OCI-LY7 (cell line): ENCODE measurements around the gene RCL1. TPM values are rescaled to one million over a fixed set of nuclear protein-coding genes. Genes with fewer than 3 reads are reported as not detected.

Experiments
- BruUV-seq: library from RNA; stranded (reverse); fragments of 400-500 nt; replicated peaks from 2 replicates; lab custom pipeline; 2021; lab: Mats Ljungman, UMichigan
- CTCF ChIA-PET: fragments of 300-600 bp; sonication (Branson Sonifier 250); formaldehyde crosslinking; loops from one replicate; lab custom pipeline; 2022; ENCODE audit warnings: antibody characterized with exemption; ENCODE audit not compliant: unreplicated experiment; lab: Charles Lee
- POLR2A ChIA-PET: fragments of 300-600 bp; sonication (Branson Sonifier 250); formaldehyde crosslinking; loops from one replicate; lab custom pipeline; 2022; ENCODE audit warnings: antibody characterized with exemption; lab: Charles Lee
- DNase-seq: peaks from one replicate; pipeline ENCODE4 v3.0.0-alpha.2; 2015; ENCODE audit warnings: low spot score
- H2AFZ ChIP-seq: fragments of 200-600 bp; sonication (generic), shearing (Covaris generic); 2 replicates; pipeline ENCODE4 v1.6.1; 2014; ENCODE audit warnings: mild to moderate bottlenecking, antibody characterized with exemption, low read length, moderate library complexity
- H3K27ac ChIP-seq: fragments of 200-600 bp; sonication (generic); 2 replicates; pipeline ENCODE4 v1.5.1; 2014; ENCODE audit warnings: mixed run types, low read depth, mild to moderate bottlenecking, moderate library complexity, low read length, inconsistent platforms; ENCODE audit not compliant: poor library complexity, severe bottlenecking
- H3K36me3 ChIP-seq: fragments of 200-600 bp; sonication (generic); 2 replicates; pipeline ENCODE4 v1.6.1; 2014; ENCODE audit warnings: mild to moderate bottlenecking, antibody characterized with exemption, low read length, moderate library complexity, mixed read lengths; ENCODE audit not compliant: insufficient read depth
- H3K4me1 ChIP-seq: fragments of 200-600 bp; sonication (generic); 2 replicates; pipeline ENCODE4 v1.5.1; 2014; ENCODE audit warnings: mild to moderate bottlenecking, low read length; ENCODE audit not compliant: insufficient read depth, poor library complexity, severe bottlenecking
- H3K4me2 ChIP-seq: fragments of 200-600 bp; sonication (generic); 2 replicates; pipeline ENCODE4 v1.6.1; 2014; ENCODE audit warnings: mild to moderate bottlenecking, low read length
- H3K4me3 ChIP-seq: fragments of 200-600 bp; sonication (generic); 2 replicates; pipeline ENCODE4 v1.5.1; 2014; ENCODE audit warnings: mild to moderate bottlenecking, low read depth, low read length; ENCODE audit not compliant: poor library complexity, severe bottlenecking
- H3K79me2 ChIP-seq: fragments of 200-600 bp; sonication (generic); 2 replicates; pipeline ENCODE4 v1.6.1; 2016; ENCODE audit warnings: low read depth, mild to moderate bottlenecking, low read length, moderate library complexity, mixed read lengths; ENCODE audit not compliant: insufficient read depth
- H3K9me2 ChIP-seq: fragments of 200-600 bp; sonication (generic); 2 replicates; pipeline ENCODE4 v1.6.1; 2016; ENCODE audit warnings: mild to moderate bottlenecking, low read length, mixed read lengths; ENCODE audit not compliant: insufficient read depth
- H3K9me3 ChIP-seq: fragments of 200-600 bp; sonication (generic); 2 replicates; pipeline ENCODE4 v1.6.1; 2014; ENCODE audit warnings: mild to moderate bottlenecking, mixed run types, low read length, mixed read lengths
- H4K20me1 ChIP-seq: fragments of 200-600 bp; sonication (generic); 2 replicates; pipeline ENCODE4 v1.6.1; 2014; ENCODE audit warnings: mild to moderate bottlenecking, antibody characterized with exemption, low read length, moderate library complexity, mixed read lengths; ENCODE audit not compliant: insufficient read depth
- EZH2phosphoT487 ChIP-seq: fragments of 200-600 bp; sonication (generic); IDR thresholded peaks from 2 replicates; pipeline ENCODE4 v1.6.1; 2018; ENCODE audit warnings: low read depth, borderline replicate concordance, mild to moderate bottlenecking, mixed run types, antibody characterized with exemption, low read length, moderate library complexity, mixed read lengths
- intact Hi-C: fragments of 100-400 bp; cut with micrococcal nuclease; formaldehyde crosslinking; loops from one replicate; pipeline ENCODE4 v1.10.0; 2022; ENCODE audit not compliant: unreplicated experiment
- total RNA-seq, 2 experiments: library from RNA; depleted of rRNA in 1 of 2; stranded (reverse); fragments of >200 nt in 1 of 2; shearing (Covaris generic) in 1 of 2; gene quantifications; 2 replicates each; pipeline ENCODE4 v1.2.3, GENCODE V29; 2014 to 2022
- TF ChIP-seq, protein P1 (sequence below): fragments of 200-600 bp; sonication (generic); conservative IDR thresholded peaks from 2 replicates; pipeline ENCODE4 v1.5.1; 2014; ENCODE audit warnings: mild to moderate bottlenecking, antibody characterized with exemption, low read length, moderate library complexity, mixed read lengths

RCL1 gene
- total RNA-seq, 2 experiments from 2014 or later, result 27.5 to 31.3 TPM

DNA sequence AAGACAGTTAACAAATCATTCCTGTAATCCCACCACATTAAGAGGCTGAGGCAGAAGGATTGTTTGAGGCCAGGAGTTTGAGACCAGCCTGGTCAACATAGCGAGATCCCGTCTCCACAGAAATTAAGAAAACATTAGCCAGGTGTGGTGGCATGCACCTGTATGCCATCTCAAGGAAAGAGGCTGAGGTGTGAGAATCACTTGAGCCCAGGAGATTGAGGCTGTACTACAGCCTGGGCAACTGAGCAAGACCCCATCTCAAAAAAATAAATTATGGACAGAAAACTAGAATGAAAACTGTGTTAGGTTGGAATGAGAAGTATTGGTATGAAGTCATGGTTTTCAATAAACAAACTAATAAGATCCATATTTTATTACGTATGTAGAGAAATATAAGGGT, 28.7 kb upstream of the RCL1 start:
- H3K79me2 ChIP-seq, result no peaks in the 10 kb centered on the region
- no peak for DNase-seq
- H3K9me2 ChIP-seq, result no peaks in the 10 kb centered on the region
- H3K4me1 ChIP-seq, result peaks cover 17% of the 10 kb centered on the region
- no peaks in the 10 kb centered on the region for H3K9me3 ChIP-seq
- H3K4me2 ChIP-seq, result no peak overlapping the region
- intact Hi-C loops, result loop anchor here (5.0 to 10.0 kb wide), 2 partner anchors 501 to 663 kb away; no protein-coding TSS in a partner anchor
- POLR2A ChIA-PET, result interaction anchor here (0.9 to 1.3 kb wide), 2 partner anchors 99 to 222 kb away, joined by 4 to 6 read pairs; no protein-coding TSS in a partner anchor
- H2AFZ ChIP-seq, result no peak overlapping the region
- BruUV-seq, result no TSS peak
- no peak overlapping the region for H3K27ac ChIP-seq
- no peak for TF ChIP-seq EZH2phosphoT487
- TF ChIP-seq, protein P1, sequence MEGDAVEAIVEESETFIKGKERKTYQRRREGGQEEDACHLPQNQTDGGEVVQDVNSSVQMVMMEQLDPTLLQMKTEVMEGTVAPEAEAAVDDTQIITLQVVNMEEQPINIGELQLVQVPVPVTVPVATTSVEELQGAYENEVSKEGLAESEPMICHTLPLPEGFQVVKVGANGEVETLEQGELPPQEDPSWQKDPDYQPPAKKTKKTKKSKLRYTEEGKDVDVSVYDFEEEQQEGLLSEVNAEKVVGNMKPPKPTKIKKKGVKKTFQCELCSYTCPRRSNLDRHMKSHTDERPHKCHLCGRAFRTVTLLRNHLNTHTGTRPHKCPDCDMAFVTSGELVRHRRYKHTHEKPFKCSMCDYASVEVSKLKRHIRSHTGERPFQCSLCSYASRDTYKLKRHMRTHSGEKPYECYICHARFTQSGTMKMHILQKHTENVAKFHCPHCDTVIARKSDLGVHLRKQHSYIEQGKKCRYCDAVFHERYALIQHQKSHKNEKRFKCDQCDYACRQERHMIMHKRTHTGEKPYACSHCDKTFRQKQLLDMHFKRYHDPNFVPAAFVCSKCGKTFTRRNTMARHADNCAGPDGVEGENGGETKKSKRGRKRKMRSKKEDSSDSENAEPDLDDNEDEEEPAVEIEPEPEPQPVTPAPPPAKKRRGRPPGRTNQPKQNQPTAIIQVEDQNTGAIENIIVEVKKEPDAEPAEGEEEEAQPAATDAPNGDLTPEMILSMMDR, result no peak
- no peak overlapping the region for H3K4me3 ChIP-seq
- H4K20me1 ChIP-seq, result no peaks in the 10 kb centered on the region
- CTCF ChIA-PET, result no interaction called here
- no peaks in the 10 kb centered on the region for H3K36me3 ChIP-seq

GRCh38 chr9:4768681-4769080, 24.1 kb upstream of the RCL1 start:
- DNase-seq, result no peak

More at GRCh38 chr9:4768681-4769080, 24.1 kb upstream of the RCL1 start:
- Histone ChIP-seq H2AFZ (no peak overlapping the region), H4K20me1 (no peaks in the 10 kb centered on the region), H3K36me3 (no peaks in the 10 kb centered on the region), H3K4me2 (no peak overlapping the region), H3K9me3 (no peaks in the 10 kb centered on the region), H3K4me3 (no peak overlapping the region), H3K79me2 (no peaks in the 10 kb centered on the region), H3K4me1 (no peaks in the 10 kb centered on the region), H3K27ac (no peak overlapping the region), H3K9me2 (no peaks in the 10 kb centered on the region)
- CTCF ChIA-PET, result interaction anchor here (0.6 kb wide), 1 partner anchor 661 kb away, joined by 13 read pairs; no protein-coding TSS in a partner anchor
- BruUV-seq, result no TSS peak
- intact Hi-C loops, result loop anchor here (10.0 kb wide), 1 partner anchor 496 kb away; no protein-coding TSS in a partner anchor
- POLR2A ChIA-PET, result no interaction called here
- no peak for TF ChIP-seq EZH2phosphoT487
- TF ChIP-seq, protein P1, result no peak
